Stimulated activated CD8-positive, alpha-beta memory T cell treated with anti-CD3 and anti-CD28 coated beads, Interleukin-15, amount 100 ng/mL, for 4 hours (primary cell): ENCODE measurements around the gene C6orf15.
A peak's percentile ranks its signal among the peaks of the same experiment; 100 is the strongest.
"Not testable (repeated sequence)": the region's sequence is repeated elsewhere in the genome, so short reads cannot be mapped to it uniquely, and the experiment has no call there.

Source experiments
- DNase-seq, 2 donors: peaks; one replicate each; pipeline ENCODE4 v3.0.0-alpha.2; 2020; ENCODE audit warnings: low read depth in 2 of 2

C6orf15 gene

GRCh38 chr6:31068669-31069340 lies 43.6 kb downstream of the C6orf15 start:
- DNase-seq: peak; percentile 21 to 45

DNA sequence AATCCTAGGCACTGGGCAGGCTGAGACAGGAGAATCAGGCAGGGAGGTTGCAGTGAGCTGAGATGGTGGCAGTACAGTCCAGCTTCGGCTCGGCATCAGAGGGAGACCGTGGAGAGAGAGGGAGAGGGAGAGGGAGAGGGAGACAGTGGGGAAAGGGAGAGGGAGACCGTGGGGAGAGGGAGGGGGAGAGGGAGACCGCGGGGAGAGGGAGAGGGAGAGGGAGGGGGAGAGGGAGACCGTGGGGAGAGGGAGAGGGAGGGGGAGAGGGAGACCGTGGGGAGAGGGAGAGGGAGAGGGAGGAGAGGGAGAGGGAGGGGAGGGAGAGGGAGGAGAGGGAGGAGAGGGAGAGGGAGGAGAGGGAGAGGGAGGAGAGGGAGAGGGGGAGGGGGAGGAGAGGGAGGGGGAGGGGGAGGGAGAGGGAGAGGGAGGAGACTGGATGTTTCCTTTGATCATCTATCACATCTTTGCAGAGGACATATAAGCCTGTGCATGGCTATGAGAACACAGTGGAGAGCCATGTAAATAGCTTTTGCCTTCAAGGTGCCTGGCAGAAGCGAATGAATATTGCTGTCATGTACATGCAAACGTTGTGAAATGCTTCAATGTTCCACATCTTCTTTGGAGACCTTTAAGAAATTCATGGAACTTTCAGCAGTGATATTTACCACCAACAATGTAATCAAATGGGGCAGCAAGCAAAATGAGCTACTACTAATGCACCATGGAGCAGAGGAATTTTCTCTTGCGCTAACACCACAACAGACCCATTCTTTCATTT lies 44.3 kb downstream of the C6orf15 start:
- DNase-seq: not testable (repeated sequence)

DNA sequence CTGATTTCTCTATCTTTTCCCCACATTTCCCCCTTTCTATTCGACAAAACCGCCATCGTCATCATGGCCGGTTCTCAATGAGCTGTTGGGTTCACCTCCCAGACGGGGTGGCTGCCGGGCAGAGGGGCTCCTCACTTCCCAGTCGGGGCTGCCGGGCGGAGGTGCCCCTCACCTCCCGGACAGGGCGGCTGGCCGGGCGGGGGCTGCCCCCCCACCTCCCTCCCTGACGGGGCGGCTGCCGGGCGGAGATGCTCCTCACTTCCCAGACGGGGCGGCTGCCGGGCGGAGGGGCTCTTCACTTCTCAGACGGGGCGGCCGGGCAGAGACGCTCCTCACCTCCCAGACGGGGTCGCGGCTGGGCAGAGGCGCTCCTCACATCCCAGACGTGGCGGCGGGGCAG lies 45.3 kb downstream of the C6orf15 start:
- not testable (repeated sequence) for DNase-seq

- DNase-seq: no peak
Observed at GRCh38 chr6:31065556-31065955, 46.8 kb downstream of the C6orf15 start.

DNA sequence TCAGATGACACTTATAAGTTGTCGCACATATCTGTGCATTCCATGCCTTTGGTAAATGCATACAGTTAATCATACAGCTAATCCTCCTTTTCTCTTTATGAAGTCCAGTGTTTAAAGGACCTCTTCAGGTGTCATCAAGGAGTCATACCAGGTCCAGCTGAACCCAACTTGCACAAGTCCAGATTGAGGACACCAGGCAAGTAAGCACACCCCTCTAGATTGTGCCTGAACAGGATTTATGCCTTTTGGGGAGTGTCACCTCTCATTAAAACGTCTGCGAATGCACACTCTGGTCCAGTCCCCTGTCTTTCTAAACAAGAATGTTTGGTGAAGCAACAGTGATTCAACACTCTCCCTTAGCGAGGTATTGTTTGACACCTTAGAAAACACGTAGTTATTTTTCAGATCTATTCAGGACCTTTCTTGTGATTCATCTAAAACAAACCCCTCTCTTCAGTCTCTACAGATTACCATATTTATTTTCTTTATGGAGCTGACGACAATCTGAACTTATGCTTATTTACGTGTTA lies 48.4 kb downstream of the C6orf15 start:
- no peak for DNase-seq
